Parathyroid adenoma (tissue), 2 donors: ENCODE results near the gene ANKH.

Experiments
- H2AFZ ChIP-seq: fragments of 300-600 bp; sonication (generic); one replicate; pipeline ENCODE4 v1.7.0; 2017; ENCODE audit warnings: antibody characterized with exemption, mild to moderate bottlenecking
- H3K27ac ChIP-seq: fragments of 300-600 bp; sonication (generic); one replicate; pipeline ENCODE4 v1.7.0; 2017
- H3K27me3 ChIP-seq: fragments of 300-600 bp; sonication (generic); one replicate; pipeline ENCODE4 v1.7.0; 2017; ENCODE audit warnings: low read length; ENCODE audit not compliant: control insufficient read depth, insufficient read depth
- H3K36me3 ChIP-seq: fragments of 300-600 bp; sonication (generic); one replicate; pipeline ENCODE4 v1.7.0; 2017; ENCODE audit warnings: low read length; ENCODE audit not compliant: control insufficient read depth, insufficient read depth
- H3K4me1 ChIP-seq: fragments of 300-600 bp; sonication (generic); one replicate; pipeline ENCODE4 v1.7.0; 2017; ENCODE audit warnings: control low read depth
- H3K4me2 ChIP-seq: fragments of 300-600 bp; sonication (generic); one replicate; pipeline ENCODE4 v1.7.0; 2017; ENCODE audit warnings: low read length
- H3K4me3 ChIP-seq: fragments of 300-600 bp; sonication (generic); one replicate; pipeline ENCODE4 v1.7.0; 2017; ENCODE audit warnings: low read depth, low read length
- H3K79me2 ChIP-seq: fragments of 300-600 bp; sonication (generic); one replicate; pipeline ENCODE4 v1.7.0; 2017; ENCODE audit warnings: control low read depth
- H3K9ac ChIP-seq: fragments of 300-600 bp; sonication (generic); one replicate; pipeline ENCODE4 v1.7.0; 2017; ENCODE audit warnings: mild to moderate bottlenecking
- H3K9me3 ChIP-seq: fragments of 300-600 bp; sonication (generic); one replicate; pipeline ENCODE4 v1.7.0; 2017; ENCODE audit warnings: low read length; ENCODE audit not compliant: control insufficient read depth
- TF ChIP-seq, protein P1 (sequence below): fragments of 300-600 bp; sonication (generic); IDR thresholded peaks from one replicate; pipeline ENCODE4 v1.7.0; 2017; ENCODE audit warnings: antibody characterized with exemption, mild to moderate bottlenecking
- donor health status: primary hyperparathyroidism.

ANKH gene

DNA sequence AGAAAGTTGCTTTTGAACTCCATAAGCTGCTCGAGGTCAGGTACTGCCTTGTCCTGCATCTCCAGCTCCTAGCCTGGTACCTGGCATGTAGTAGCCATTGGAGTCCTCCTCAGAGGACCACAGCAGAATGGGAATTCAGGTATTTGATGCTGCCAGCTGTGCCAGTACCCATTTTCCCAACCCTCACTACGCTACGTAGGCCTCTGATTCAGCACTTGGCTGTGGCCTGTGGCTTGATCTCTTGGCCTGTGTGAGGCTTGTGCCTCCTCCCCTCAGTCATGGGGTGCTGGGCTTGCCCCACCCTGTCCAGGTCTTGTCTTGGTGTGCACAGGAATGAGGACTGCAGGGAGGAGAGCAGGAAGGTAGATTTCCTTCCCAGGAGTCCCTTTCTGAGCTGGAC is 195.3 kb downstream of the ANKH start:
- Histone ChIP-seq H3K36me3 (no peaks in the 10 kb centered on the region), H3K4me3 (no peak overlapping the region), H3K79me2 (peaks cover 14% of the 10 kb centered on the region), H3K9me3 (no peaks in the 10 kb centered on the region), H3K4me2 (no peak overlapping the region), H3K27me3 (no peaks in the 10 kb centered on the region), H3K9ac (no peak overlapping the region), H3K27ac (no peak overlapping the region), H2AFZ (no peak overlapping the region), H3K4me1 (no peaks in the 10 kb centered on the region)
- TF ChIP-seq, protein P1, sequence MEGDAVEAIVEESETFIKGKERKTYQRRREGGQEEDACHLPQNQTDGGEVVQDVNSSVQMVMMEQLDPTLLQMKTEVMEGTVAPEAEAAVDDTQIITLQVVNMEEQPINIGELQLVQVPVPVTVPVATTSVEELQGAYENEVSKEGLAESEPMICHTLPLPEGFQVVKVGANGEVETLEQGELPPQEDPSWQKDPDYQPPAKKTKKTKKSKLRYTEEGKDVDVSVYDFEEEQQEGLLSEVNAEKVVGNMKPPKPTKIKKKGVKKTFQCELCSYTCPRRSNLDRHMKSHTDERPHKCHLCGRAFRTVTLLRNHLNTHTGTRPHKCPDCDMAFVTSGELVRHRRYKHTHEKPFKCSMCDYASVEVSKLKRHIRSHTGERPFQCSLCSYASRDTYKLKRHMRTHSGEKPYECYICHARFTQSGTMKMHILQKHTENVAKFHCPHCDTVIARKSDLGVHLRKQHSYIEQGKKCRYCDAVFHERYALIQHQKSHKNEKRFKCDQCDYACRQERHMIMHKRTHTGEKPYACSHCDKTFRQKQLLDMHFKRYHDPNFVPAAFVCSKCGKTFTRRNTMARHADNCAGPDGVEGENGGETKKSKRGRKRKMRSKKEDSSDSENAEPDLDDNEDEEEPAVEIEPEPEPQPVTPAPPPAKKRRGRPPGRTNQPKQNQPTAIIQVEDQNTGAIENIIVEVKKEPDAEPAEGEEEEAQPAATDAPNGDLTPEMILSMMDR, result no peak

DNA sequence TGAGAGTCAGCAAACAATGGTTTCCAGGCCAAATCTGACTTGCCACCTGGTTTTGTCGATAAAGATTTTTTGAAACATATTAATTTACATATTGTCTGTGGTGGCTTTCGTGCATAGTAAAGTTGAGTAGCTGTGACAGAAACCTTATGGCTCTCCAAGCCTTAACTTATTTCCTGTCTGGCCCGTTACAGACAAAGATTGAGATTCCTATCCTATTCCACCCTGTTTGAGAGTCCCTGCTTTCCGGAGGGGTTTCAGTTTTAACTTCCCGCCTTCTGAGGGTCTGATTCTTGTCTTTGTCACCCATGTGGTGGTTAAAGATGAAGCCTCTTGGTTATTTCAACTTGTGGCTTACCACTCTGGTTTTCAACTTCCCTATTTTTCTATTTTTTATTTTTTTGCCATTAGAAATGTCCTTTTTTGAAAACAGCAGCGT is 195.7 kb downstream of the ANKH start:
- H3K4me3 ChIP-seq, result no peak overlapping the region
- H3K27ac ChIP-seq, result no peak overlapping the region
- H3K4me1 ChIP-seq, result no peaks in the 10 kb centered on the region
- H3K36me3 ChIP-seq, result no peaks in the 10 kb centered on the region
- H2AFZ ChIP-seq, result no peak overlapping the region
- peaks cover 16% of the 10 kb centered on the region for H3K79me2 ChIP-seq
- no peak overlapping the region for H3K4me2 ChIP-seq
- TF ChIP-seq, protein P1, result no peak
- H3K27me3 ChIP-seq, result no peaks in the 10 kb centered on the region
- no peak overlapping the region for H3K9ac ChIP-seq
- no peaks in the 10 kb centered on the region for H3K9me3 ChIP-seq

DNA sequence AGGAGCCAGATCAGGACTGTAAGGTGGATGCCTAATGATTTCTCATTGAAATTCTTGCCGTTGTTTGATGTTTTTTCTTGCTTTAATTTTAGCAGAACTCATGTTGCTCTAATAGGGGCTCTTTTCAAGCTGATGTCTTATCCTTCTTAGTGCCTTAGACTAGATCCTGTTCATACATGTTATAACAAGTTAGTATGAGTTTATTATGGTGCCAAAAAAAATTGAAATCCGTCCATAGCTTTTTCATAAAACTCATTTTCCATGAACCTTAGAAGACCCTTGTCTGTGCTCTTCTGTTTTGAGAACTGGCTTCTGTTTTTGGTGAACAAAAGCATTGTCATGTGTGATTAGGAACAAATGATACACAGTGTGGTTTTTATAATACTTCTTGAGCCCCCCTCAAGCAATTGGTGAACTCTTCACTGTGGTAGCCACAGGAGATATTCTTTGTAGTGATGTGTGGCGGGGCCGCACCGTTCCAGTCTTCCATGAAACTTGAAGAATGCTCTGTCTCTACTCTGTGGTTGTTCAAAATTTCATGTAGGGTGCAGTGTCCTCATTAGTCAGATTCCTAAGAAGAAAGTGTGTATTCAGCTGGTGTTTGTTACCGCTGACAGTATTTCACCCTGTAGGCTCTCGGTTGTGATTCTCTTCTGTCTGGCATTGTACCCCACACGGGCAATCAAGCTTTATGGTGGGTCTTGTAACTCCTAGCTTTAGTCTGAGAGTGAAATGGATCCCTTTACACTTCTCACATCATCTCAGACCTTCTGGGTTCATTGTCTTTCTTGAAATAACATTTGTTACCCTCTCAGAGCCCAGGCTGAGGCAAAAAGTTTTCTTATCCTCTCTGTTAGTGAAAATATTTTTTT is 196.4 kb downstream of the ANKH start:
- TF ChIP-seq, protein P1, result no peak
- peaks cover 16% of the 10 kb centered on the region for H3K79me2 ChIP-seq
- H3K4me3 ChIP-seq, result no peak overlapping the region
- H3K27ac ChIP-seq, result no peak overlapping the region
- no peaks in the 10 kb centered on the region for H3K4me1 ChIP-seq
- H3K27me3 ChIP-seq, result no peaks in the 10 kb centered on the region
- no peaks in the 10 kb centered on the region for H3K36me3 ChIP-seq
- H3K9ac ChIP-seq, result no peak overlapping the region
- no peak overlapping the region for H3K4me2 ChIP-seq
- no peak overlapping the region for H2AFZ ChIP-seq
- no peaks in the 10 kb centered on the region for H3K9me3 ChIP-seq

DNA sequence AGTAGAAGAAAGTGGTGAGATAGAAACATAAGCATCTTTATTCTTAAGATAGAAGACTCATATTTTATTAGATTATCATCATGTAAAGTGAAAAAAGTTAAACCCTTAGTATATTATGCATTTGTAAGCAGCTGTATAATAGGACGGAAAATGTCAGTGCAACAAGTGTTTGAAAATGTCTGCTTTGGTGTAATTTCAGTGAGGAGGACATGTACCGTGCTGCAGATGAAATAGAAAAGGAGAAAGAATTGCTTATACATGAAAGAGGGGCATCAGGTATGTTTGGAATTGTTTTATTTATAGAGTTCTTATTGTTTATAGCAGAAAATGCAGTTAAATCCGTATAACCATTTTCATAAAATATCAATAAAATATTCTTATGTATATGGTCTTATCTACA is 198.1 kb downstream of the ANKH start:
- H3K36me3 ChIP-seq, result no peaks in the 10 kb centered on the region
- H3K9ac ChIP-seq, result no peak overlapping the region
- TF ChIP-seq, protein P1, result no peak
- H3K4me3 ChIP-seq, result no peak overlapping the region
- no peaks in the 10 kb centered on the region for H3K27me3 ChIP-seq
- no peak overlapping the region for H2AFZ ChIP-seq
- no peak overlapping the region for H3K27ac ChIP-seq
- H3K4me2 ChIP-seq, result no peak overlapping the region
- H3K9me3 ChIP-seq, result no peaks in the 10 kb centered on the region
- H3K4me1 ChIP-seq, result no peaks in the 10 kb centered on the region
- peaks cover 20% of the 10 kb centered on the region for H3K79me2 ChIP-seq
